COLO668 (cell line): ENCODE results near the gene SIX5.

Experiments
- DNase-seq: peaks from one replicate; lab custom pipeline; 2025; ENCODE audit not compliant: unreplicated experiment; lab: John Stamatoyannopoulos, UW

The SIX5 gene

DNA sequence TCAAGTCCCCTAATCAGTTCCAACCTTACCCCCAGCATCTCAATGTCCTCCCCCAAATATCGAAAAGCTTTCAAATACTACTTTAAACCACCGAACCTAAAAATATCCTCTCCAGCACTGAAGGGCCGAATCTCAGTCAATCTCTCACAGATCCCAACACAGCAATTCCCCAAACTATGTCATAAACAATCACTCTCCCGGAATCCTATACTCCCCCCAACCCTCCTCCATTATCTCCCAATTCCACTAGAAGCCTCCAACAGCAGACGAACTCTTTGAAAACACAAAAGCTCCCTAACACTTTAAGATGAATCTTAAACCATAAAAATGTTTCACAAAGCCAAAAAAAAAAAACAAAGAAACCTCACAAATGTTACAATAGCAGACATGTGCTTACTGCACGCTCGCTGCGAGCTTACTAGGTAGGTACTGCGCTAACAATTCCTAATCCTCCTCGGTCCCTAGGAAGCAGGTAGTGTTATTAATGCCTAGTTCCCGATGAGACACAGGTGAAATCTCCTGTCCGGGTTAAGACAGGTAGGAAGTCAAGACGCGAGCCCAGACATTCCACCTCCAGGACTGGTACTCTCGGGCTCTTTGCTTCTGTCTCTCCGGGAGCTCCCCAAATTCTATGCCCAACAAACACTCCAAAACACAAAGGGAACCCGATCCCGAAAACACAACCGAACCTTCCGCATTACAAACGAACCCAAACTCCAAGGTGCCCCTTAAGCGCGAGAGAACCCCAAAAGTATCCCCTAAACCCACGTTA is 52.5 kb downstream of the SIX5 start:
- peak; percentile 9 for DNase-seq

DNA sequence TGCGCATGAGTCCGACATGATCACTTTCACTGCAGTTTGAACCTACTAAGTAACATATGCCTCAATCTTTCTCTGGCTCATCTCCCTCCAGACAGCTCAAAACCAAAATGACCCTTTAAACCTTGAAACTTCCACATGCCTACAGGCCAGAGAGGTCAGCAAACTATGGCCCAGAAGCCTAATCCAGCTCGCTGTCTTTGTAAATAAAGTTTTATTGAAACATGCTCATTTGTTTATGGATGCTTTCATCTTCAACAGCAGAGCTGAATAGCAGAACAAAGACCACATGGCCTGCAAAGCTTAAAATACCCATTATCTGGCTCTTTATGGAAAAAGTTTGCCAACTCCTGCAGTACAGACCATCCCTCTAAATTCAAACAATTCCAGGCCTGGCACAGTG is 53.9 kb downstream of the SIX5 start:
- no peak for DNase-seq
